Measurements from ENCODE around the gene COL23A1. TPM values are rescaled to one million over a fixed set of nuclear protein-coding genes. Genes with fewer than 3 reads are reported as not detected.

The COL23A1 gene
- total RNA-seq, 2 experiments from 2014 or later = 0.63 to 0.68 TPM

- peaks cover under 1% of the 10 kb centered on the region for H3K27me3 Mint-ChIP-seq (ENCODE audit: low read depth)
- CTCF ChIA-PET = no interaction called here
- H3K4me1 Mint-ChIP-seq (ENCODE audit: low read depth) = no peaks in the 10 kb centered on the region
- no peaks in the 10 kb centered on the region for H3K36me3 Mint-ChIP-seq (ENCODE audit: low read depth)
- H3K4me3 Mint-ChIP-seq = no peak overlapping the region
- H3K27ac Mint-ChIP-seq = no peak overlapping the region
- POLR2A ChIA-PET = no interaction called here
- DNase-seq (no peak), ATAC-seq (no peak)
- H3K9me3 Mint-ChIP-seq (ENCODE audit: insufficient read depth) = no peaks in the 10 kb centered on the region
These were observed 241.7 kb downstream of the COL23A1 start for GRCh38 chr5:178348356-178349074.

DNA sequence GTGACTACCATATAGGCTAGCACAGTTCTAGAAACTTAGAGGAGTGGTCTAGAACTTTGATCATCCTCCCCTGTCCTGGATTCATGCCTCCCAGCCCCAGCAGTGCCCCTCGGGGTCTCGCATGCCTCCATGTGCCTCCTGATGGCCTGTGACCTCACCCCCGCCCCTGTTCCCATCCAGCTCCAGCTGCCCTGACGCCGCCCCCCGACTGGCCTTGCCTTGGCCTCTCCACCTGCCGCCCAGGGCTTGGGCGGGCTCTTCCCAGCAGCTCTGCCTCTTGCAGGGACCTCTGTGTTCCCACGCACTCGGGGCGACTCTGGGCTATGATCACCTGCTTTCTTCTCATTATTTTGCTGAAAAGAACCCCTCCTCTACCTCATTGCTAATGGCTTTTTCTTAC, 242.2 kb downstream of the COL23A1 start:
- Mint-ChIP-seq H3K4me1 (ENCODE audit: low read depth) (no peaks in the 10 kb centered on the region), H3K9me3 (ENCODE audit: insufficient read depth) (no peaks in the 10 kb centered on the region), H3K4me3 (no peak overlapping the region), H3K27ac (no peak overlapping the region), H3K27me3 (ENCODE audit: low read depth) (no peaks in the 10 kb centered on the region), H3K36me3 (ENCODE audit: low read depth) (no peaks in the 10 kb centered on the region)
- ATAC-seq (no peak), DNase-seq (no peak)
- ChIA-PET POLR2A (no interaction called here), CTCF (no interaction called here)

DNA sequence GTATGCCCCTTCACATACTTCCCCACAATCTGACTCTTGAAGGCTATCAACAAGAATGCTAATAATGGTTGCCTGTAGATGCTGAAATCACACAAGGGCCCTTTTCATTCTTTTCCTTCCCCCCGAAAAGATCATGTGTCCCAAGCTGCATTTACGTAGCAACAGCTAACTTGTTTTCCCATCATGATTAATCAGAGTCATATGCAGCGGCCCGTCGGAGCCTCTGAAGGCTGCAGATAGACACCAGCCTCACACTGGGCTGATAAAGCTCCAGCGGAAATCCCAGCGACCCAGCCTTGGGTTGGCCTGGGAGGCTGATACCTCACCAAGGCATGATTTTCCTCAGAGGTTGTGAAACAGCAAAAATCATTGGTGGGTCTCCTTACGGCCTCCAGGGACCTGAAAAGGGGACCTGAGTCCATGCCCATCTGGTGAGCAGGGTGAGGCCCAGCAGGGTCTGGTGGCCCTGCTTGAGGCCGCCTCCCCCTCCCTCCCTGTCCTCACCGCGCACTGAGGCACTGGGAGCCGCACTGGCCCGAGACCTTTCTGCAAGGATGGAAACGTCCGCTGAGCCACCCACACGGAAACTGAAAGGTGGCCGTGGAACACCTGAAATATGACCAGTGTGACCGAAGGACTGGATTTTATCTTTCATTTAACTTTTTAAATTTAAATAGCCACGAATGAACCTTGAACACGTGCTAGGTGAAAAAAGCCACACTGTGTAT, 243.4 kb downstream of the COL23A1 start:
- ATAC-seq (no peak), DNase-seq (no peak)
- Mint-ChIP-seq H3K9me3 (ENCODE audit: insufficient read depth) (no peaks in the 10 kb centered on the region), H3K36me3 (ENCODE audit: low read depth) (no peaks in the 10 kb centered on the region), H3K27ac (no peak overlapping the region), H3K4me3 (no peak overlapping the region), H3K4me1 (ENCODE audit: low read depth) (no peaks in the 10 kb centered on the region), H3K27me3 (ENCODE audit: low read depth) (no peaks in the 10 kb centered on the region)
- CTCF ChIA-PET = no interaction called here
- POLR2A ChIA-PET = no interaction called here

- Mint-ChIP-seq H3K36me3 (ENCODE audit: low read depth) (no peaks in the 10 kb centered on the region), H3K9me3 (ENCODE audit: insufficient read depth) (no peaks in the 10 kb centered on the region), H3K4me3 (no peak overlapping the region), H3K27me3 (ENCODE audit: low read depth) (no peaks in the 10 kb centered on the region), H3K27ac (no peak overlapping the region), H3K4me1 (ENCODE audit: low read depth) (no peaks in the 10 kb centered on the region)
- CTCF ChIA-PET = no interaction called here
- ATAC-seq (no peak), DNase-seq (no peak)
- POLR2A ChIA-PET = no interaction called here
These were observed 246.9 kb downstream of the COL23A1 start for GRCh38 chr5:178343306-178343705.

GRCh38 chr5:178341851-178342140, 248.4 kb downstream of the COL23A1 start:
- ATAC-seq = no peak
- no peak for DNase-seq
- Mint-ChIP-seq H3K27ac (no peak overlapping the region), H3K4me3 (no peak overlapping the region), H3K9me3 (ENCODE audit: insufficient read depth) (no peaks in the 10 kb centered on the region), H3K36me3 (ENCODE audit: low read depth) (no peaks in the 10 kb centered on the region), H3K4me1 (ENCODE audit: low read depth) (no peaks in the 10 kb centered on the region), H3K27me3 (ENCODE audit: low read depth) (no peaks in the 10 kb centered on the region)
- CTCF ChIA-PET = no interaction called here
- POLR2A ChIA-PET = no interaction called here

DNA sequence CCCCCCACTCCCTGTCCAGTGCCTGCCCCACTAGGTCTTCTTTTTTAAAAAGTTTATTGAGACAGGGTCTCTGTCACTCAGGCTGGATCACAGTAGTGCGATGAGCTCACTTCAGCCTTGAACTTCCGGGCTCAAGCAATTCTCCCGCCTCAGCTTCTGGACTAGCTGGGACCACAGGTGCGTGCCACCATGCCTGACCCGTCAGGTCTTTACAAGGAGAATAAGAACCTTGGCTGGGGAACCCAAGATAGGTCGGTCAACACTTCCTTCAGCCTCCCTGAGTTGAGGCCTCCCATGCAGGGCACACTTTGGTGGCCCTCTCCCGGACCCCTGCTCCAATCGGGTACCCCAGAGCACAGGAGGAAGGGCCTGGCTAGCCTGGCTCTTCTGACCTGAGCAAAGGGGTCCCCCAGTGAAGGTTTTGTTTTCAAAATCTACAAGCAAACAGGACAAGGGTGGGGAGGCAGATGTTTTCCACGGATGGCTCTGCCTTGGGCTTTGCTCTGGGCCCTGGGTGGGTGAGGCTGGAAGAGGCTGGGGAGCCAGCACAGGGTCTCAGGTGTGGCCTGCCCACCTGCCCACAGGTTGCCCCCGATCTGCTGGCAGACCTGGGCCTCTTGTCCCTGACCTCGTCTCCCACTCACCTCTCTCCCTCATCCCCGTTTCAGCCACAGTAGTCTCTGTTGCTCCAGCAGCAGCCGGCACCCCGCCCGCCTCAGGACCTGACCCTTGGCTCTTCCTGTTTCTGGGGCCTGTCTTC, 248.9 kb downstream of the COL23A1 start:
- Mint-ChIP-seq H3K4me3 (no peak overlapping the region), H3K27ac (no peak overlapping the region), H3K27me3 (ENCODE audit: low read depth) (no peaks in the 10 kb centered on the region), H3K9me3 (ENCODE audit: insufficient read depth) (no peaks in the 10 kb centered on the region), H3K36me3 (ENCODE audit: low read depth) (no peaks in the 10 kb centered on the region), H3K4me1 (ENCODE audit: low read depth) (no peaks in the 10 kb centered on the region)
- ChIA-PET POLR2A (no interaction called here), CTCF (no interaction called here)
- DNase-seq = no peak
- no peak for ATAC-seq

- ATAC-seq (no peak), DNase-seq (no peak)
- POLR2A ChIA-PET = no interaction called here
- Mint-ChIP-seq H3K4me1 (ENCODE audit: low read depth) (no peaks in the 10 kb centered on the region), H3K36me3 (ENCODE audit: low read depth) (no peaks in the 10 kb centered on the region), H3K9me3 (ENCODE audit: insufficient read depth) (no peaks in the 10 kb centered on the region), H3K27me3 (ENCODE audit: low read depth) (no peaks in the 10 kb centered on the region), H3K27ac (no peak overlapping the region), H3K4me3 (no peak overlapping the region)
- CTCF ChIA-PET = no interaction called here
These were observed 249.6 kb downstream of the COL23A1 start for GRCh38 chr5:178340637-178341036.

GRCh38 chr5:178340187-178340586, 250.0 kb downstream of the COL23A1 start:
- ATAC-seq (no peak), DNase-seq (no peak)
- no peaks in the 10 kb centered on the region for H3K4me1 Mint-ChIP-seq (ENCODE audit: low read depth)
- H3K36me3 Mint-ChIP-seq (ENCODE audit: low read depth) = no peaks in the 10 kb centered on the region
- H3K27me3 Mint-ChIP-seq (ENCODE audit: low read depth) = no peaks in the 10 kb centered on the region
- H3K9me3 Mint-ChIP-seq (ENCODE audit: insufficient read depth) = no peaks in the 10 kb centered on the region
- ChIA-PET POLR2A (no interaction called here), CTCF (interaction anchor here (0.6 kb wide), 1 partner anchor 60 kb away, joined by 3 read pairs; no protein-coding TSS in a partner anchor)
- no peak overlapping the region for H3K27ac Mint-ChIP-seq
- no peak overlapping the region for H3K4me3 Mint-ChIP-seq

- Mint-ChIP-seq H3K36me3 (ENCODE audit: low read depth) (no peaks in the 10 kb centered on the region), H3K4me1 (ENCODE audit: low read depth) (no peaks in the 10 kb centered on the region), H3K27ac (no peak overlapping the region), H3K4me3 (no peak overlapping the region), H3K27me3 (ENCODE audit: low read depth) (no peaks in the 10 kb centered on the region), H3K9me3 (ENCODE audit: insufficient read depth) (no peaks in the 10 kb centered on the region)
- DNase-seq (no peak), ATAC-seq (no peak)
- ChIA-PET CTCF (no interaction called here), POLR2A (interaction anchor here (1.0 kb wide), 1 partner anchor 62 kb away, joined by 3 read pairs; no protein-coding TSS in a partner anchor)
These were observed 250.9 kb downstream of the COL23A1 start for GRCh38 chr5:178339272-178339671.

DNA sequence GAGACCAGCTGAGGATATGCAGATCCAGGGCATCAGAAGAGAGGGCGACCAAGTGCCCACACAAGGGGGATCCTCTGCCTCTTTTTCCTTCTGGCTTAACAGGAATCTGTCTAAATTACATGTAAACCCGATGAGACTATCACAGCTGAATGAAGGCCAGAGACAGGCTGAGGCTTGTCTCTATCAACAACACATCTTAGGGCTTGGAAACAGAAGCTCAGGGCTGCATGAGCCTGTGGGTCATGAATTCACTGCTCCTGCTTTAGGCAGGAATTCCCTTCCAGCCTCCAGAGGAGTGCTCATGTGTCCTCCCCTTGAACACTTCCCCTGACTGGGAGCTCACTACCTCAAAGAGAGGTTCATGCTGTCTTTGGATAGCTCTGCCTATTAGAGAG, 251.4 kb downstream of the COL23A1 start:
- Mint-ChIP-seq H3K9me3 (ENCODE audit: insufficient read depth) (no peaks in the 10 kb centered on the region), H3K4me1 (ENCODE audit: low read depth) (no peaks in the 10 kb centered on the region), H3K27me3 (ENCODE audit: low read depth) (no peaks in the 10 kb centered on the region), H3K4me3 (no peak overlapping the region), H3K36me3 (ENCODE audit: low read depth) (no peaks in the 10 kb centered on the region), H3K27ac (no peak overlapping the region)
- DNase-seq (no peak), ATAC-seq (no peak)
- ChIA-PET POLR2A (interaction anchor here (1.0 kb wide), 1 partner anchor 61 kb away, joined by 3 read pairs; no protein-coding TSS in a partner anchor), CTCF (no interaction called here)

DNA sequence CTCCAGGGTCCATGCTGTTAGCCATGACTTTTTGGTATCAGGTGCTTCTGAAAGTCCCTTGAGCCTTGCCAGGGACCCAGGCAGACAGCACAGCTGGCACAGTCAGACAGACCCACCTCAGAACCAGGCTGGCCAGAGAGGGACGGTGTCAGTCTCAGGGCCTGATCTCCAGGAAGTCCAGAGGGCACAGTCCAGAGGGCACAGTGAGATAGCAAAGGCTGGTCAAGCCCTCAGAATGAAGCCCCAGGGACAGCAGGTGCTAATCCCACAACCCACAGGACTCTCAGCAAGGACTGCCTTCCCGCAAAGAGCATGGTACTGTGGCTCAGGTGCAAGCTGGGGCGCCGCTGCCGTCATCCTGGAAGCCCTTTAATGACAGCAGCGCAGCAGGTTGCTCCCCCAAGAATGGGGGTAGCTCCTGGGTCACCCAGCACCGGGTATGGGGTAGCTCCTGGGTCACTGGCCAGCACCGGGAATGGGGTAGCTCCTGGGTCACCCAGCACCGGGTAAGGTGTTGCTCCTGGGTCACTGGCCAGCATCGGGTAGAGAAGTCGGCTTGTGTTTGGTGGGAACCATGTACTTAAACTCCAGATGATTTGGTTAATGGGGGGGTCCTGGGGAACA, 252.0 kb downstream of the COL23A1 start:
- Mint-ChIP-seq H3K27me3 (ENCODE audit: low read depth) (no peaks in the 10 kb centered on the region), H3K27ac (no peak overlapping the region), H3K4me3 (no peak overlapping the region), H3K36me3 (ENCODE audit: low read depth) (no peaks in the 10 kb centered on the region), H3K4me1 (ENCODE audit: low read depth) (no peaks in the 10 kb centered on the region), H3K9me3 (ENCODE audit: insufficient read depth) (no peaks in the 10 kb centered on the region)
- POLR2A ChIA-PET = no interaction called here
- DNase-seq = no peak
- CTCF ChIA-PET = no interaction called here
- no peak for ATAC-seq

DNA sequence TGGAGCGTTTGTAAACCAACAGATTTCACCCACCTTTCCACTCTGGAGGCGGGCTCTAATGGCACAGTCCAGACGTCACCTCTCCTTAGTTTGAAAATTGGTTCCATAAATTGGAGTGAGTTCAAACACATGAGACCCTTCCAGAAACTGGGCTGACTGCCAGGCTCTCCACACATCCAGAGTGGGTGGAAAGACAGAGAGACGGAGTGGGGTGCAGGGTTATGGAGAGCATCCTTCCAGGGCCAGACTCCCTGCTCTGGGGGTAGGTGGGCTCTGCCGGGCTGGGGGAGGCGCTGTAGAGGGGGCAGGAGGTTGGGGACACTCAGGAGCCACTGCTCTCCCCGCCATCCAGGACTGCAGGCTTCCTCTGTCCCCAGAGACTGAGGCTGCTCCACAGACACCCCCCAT, 252.9 kb downstream of the COL23A1 start:
- no peak for ATAC-seq
- no peak overlapping the region for H3K4me3 Mint-ChIP-seq
- no peak overlapping the region for H3K27ac Mint-ChIP-seq
- no peaks in the 10 kb centered on the region for H3K9me3 Mint-ChIP-seq (ENCODE audit: insufficient read depth)
- DNase-seq = no peak
- no peaks in the 10 kb centered on the region for H3K4me1 Mint-ChIP-seq (ENCODE audit: low read depth)
- ChIA-PET CTCF (no interaction called here), POLR2A (no interaction called here)
- no peaks in the 10 kb centered on the region for H3K36me3 Mint-ChIP-seq (ENCODE audit: low read depth)
- no peaks in the 10 kb centered on the region for H3K27me3 Mint-ChIP-seq (ENCODE audit: low read depth)

Measured in activated CD8-positive, alpha-beta T cell treated with anti-CD3 and anti-CD28 coated beads, Interleukin-2, amount 10 ng/mL, durations not matched to agents 7 days and 5 days (primary cell).